GM19395 (cell line): ENCODE results near the gene PARP11.

Source experiments
- ATAC-seq: cut with Tn5 transposase; IDR thresholded peaks from one replicate; pipeline ENCODE4 v1.9.1; 2021; ENCODE audit warnings: mild to moderate bottlenecking, moderate library complexity; ENCODE audit not compliant: unreplicated experiment

PARP11 gene

GRCh38 chr12:3827301-3828000 lies 45.7 kb downstream of the PARP11 start:
- ATAC-seq, result no peak

- no peak for ATAC-seq
These were observed 51.8 kb downstream of the PARP11 start for GRCh38 chr12:3821441-3821840.

- no peak for ATAC-seq
These were observed 53.1 kb downstream of the PARP11 start for GRCh38 chr12:3820122-3820521.

GRCh38 chr12:3816266-3816665 lies 56.9 kb downstream of the PARP11 start:
- no peak for ATAC-seq

- ATAC-seq, result no peak
These were observed 58.0 kb downstream of the PARP11 start for GRCh38 chr12:3815094-3815766.

- ATAC-seq, result no peak
These were observed 62.7 kb downstream of the PARP11 start for GRCh38 chr12:3810540-3810939.

GRCh38 chr12:3810016-3810370 lies 63.2 kb downstream of the PARP11 start:
- ATAC-seq, result no peak

GRCh38 chr12:3809357-3810015 lies 63.7 kb downstream of the PARP11 start:
- no peak for ATAC-seq

GRCh38 chr12:3805077-3805476 lies 68.1 kb downstream of the PARP11 start:
- no peak for ATAC-seq

GRCh38 chr12:3803865-3804472 lies 69.2 kb downstream of the PARP11 start:
- peak; percentile 60 for ATAC-seq

- ATAC-seq, result no peak
These were observed 70.5 kb downstream of the PARP11 start for GRCh38 chr12:3802721-3803120.

- no peak for ATAC-seq
These were observed 75.6 kb downstream of the PARP11 start for GRCh38 chr12:3797531-3798048.

- no peak for ATAC-seq
These were observed 77.6 kb downstream of the PARP11 start for GRCh38 chr12:3795492-3796133.

- ATAC-seq, result no peak
These were observed 78.1 kb downstream of the PARP11 start for GRCh38 chr12:3795066-3795465.

GRCh38 chr12:3792623-3793288 lies 80.4 kb downstream of the PARP11 start:
- ATAC-seq, result no peak

- no peak for ATAC-seq
These were observed 81.8 kb downstream of the PARP11 start for GRCh38 chr12:3791256-3791874.

GRCh38 chr12:3790642-3791041 lies 82.6 kb downstream of the PARP11 start:
- no peak for ATAC-seq

GRCh38 chr12:3789838-3790237 lies 83.4 kb downstream of the PARP11 start:
- no peak for ATAC-seq

GRCh38 chr12:3777206-3777809 lies 95.9 kb downstream of the PARP11 start:
- no peak for ATAC-seq
